CD14-positive monocyte (primary cell): ENCODE measurements around the gene SLC13A4. TPM values are rescaled to one million over a fixed set of nuclear protein-coding genes. Genes with fewer than 3 reads are reported as not detected.

Experiments used
- DNase-seq, 3 donors: peaks; one replicate each; pipeline ENCODE4 v3.0.0-alpha.2; 2011 to 2022
- H2AFZ ChIP-seq: 2 replicates; pipeline ENCODE4 v1.6.0; 2012; ENCODE audit warnings: mild to moderate bottlenecking, low read depth, low read length, inconsistent platforms; ENCODE audit not compliant: insufficient read depth, poor library complexity, severe bottlenecking
- H3K27ac ChIP-seq, 2 donors: 1 replicate in 1 of 2; 2 replicates in 1 of 2; pipeline ENCODE4 v1.5.1; 2012 to 2013; ENCODE audit warnings: low read length in 2 of 2, control low read depth in 1 of 2, inconsistent platforms in 1 of 2, low read depth in 1 of 2, mild to moderate bottlenecking in 1 of 2
- H3K27me3 ChIP-seq, 2 donors: one replicate each; pipeline versions ENCODE4 v1.6.0 to v1.6.1; 2011 to 2013; ENCODE audit warnings: low read length in 2 of 2; ENCODE audit not compliant: control insufficient read depth in 2 of 2, insufficient read depth in 2 of 2
- H3K36me3 ChIP-seq, 2 donors: replicated peaks in 1 of 2; 1 replicate in 1 of 2; 2 replicates in 1 of 2; pipeline versions ENCODE4 v1.5.1 to v1.6.1; 2012 to 2013; ENCODE audit warnings: low read length in 2 of 2, control low read depth in 1 of 2, inconsistent platforms in 1 of 2, mild to moderate bottlenecking in 1 of 2; ENCODE audit not compliant: insufficient read depth in 2 of 2, control insufficient read depth in 1 of 2
- H3K4me1 ChIP-seq, 2 donors: 1 replicate in 1 of 2; 2 replicates in 1 of 2; pipeline versions ENCODE4 v1.5.1 to v1.6.1; 2012 to 2013; ENCODE audit warnings: low read length in 2 of 2, control low read depth in 1 of 2, inconsistent platforms in 1 of 2, mild to moderate bottlenecking in 1 of 2, moderate library complexity in 1 of 2; ENCODE audit not compliant: insufficient read depth in 2 of 2, control insufficient read depth in 1 of 2
- H3K4me2 ChIP-seq: replicated peaks from 2 replicates; pipeline ENCODE3; 2012; ENCODE audit warnings: low read length, moderate library complexity, mild to moderate bottlenecking; ENCODE audit not compliant: poor library complexity, severe bottlenecking; ENCODE audit errors: extremely low read depth
- H3K4me3 ChIP-seq, 3 experiments: fragments of 200-600 bp in 1 of 3; sonication (generic) in 1 of 3; replicated peaks in 1 of 3; 1 replicate in 2 of 3; 2 replicates in 1 of 3; pipeline ENCODE4 v1.5.1; 2011 to 2013; ENCODE audit warnings: low read length in 3 of 3, mild to moderate bottlenecking in 3 of 3, control low read depth in 2 of 3, low read depth in 2 of 3, inconsistent platforms in 1 of 3, moderate library complexity in 1 of 3
- H3K79me2 ChIP-seq: 2 replicates; pipeline ENCODE4 v1.6.0; 2012; ENCODE audit warnings: mild to moderate bottlenecking, control low read depth, inconsistent platforms, low read length, moderate library complexity; ENCODE audit not compliant: insufficient read depth
- H3K9ac ChIP-seq: 2 replicates; pipeline ENCODE4 v1.6.0; 2017; ENCODE audit warnings: low read length, mild to moderate bottlenecking; ENCODE audit not compliant: insufficient read depth, poor library complexity, severe bottlenecking
- H3K9me3 ChIP-seq, 2 donors: replicated peaks in 1 of 2; 1 replicate in 1 of 2; 2 replicates in 1 of 2; pipeline versions ENCODE4 v1.5.1 to v1.6.1; 2012 to 2013; ENCODE audit warnings: low read length in 2 of 2, control low read depth in 1 of 2; ENCODE audit not compliant: control insufficient read depth in 1 of 2, insufficient read depth in 1 of 2
- H4K20me1 ChIP-seq: 2 replicates; pipeline ENCODE4 v1.6.0; 2012; ENCODE audit warnings: mild to moderate bottlenecking, low read length, control low read depth, moderate library complexity; ENCODE audit not compliant: insufficient read depth
- H3K27ac Mint-ChIP-seq, 7 donors: one replicate each; pipeline ENCODE4 v1.8.0; 2020; ENCODE audit warnings: mild to moderate bottlenecking in 7 of 7, mixed read lengths in 7 of 7, moderate library complexity in 6 of 7, inconsistent platforms in 2 of 7
- H3K27me3 Mint-ChIP-seq, 3 donors: one replicate each; pipeline ENCODE4 v1.8.0; 2021 to 2022; ENCODE audit warnings: low read depth in 3 of 3, mild to moderate bottlenecking in 3 of 3, mixed read lengths in 3 of 3, moderate library complexity in 3 of 3, inconsistent platforms in 1 of 3
- H3K36me3 Mint-ChIP-seq, 2 donors: one replicate each; pipeline ENCODE4 v1.8.0; 2020; ENCODE audit warnings: mixed read lengths in 2 of 2, inconsistent platforms in 1 of 2, mild to moderate bottlenecking in 1 of 2
- H3K4me1 Mint-ChIP-seq: one replicate; pipeline ENCODE4 v1.8.0; 2020; ENCODE audit warnings: mild to moderate bottlenecking, mixed read lengths
- H3K4me3 Mint-ChIP-seq, 2 donors: one replicate each; pipeline ENCODE4 v1.8.0; 2020; ENCODE audit warnings: mild to moderate bottlenecking in 2 of 2, mixed read lengths in 2 of 2, moderate library complexity in 1 of 2
- H3K9me3 Mint-ChIP-seq, 7 donors: one replicate each; pipeline ENCODE4 v1.8.0; 2020 to 2022; ENCODE audit warnings: mixed read lengths in 7 of 7, mild to moderate bottlenecking in 6 of 7, moderate library complexity in 6 of 7, inconsistent platforms in 2 of 7
- WGBS: methylation state at CpG from one replicate; pipeline ENCODE4 v1.1.5; 2013; ENCODE audit warnings: missing lambda C conversion rate; ENCODE audit not compliant: insufficient coverage; 5-methylcytosine and 5-hydroxymethylcytosine counted together
- intact Hi-C, 2 donors: fragments of 100-400 bp; cut with micrococcal nuclease; formaldehyde crosslinking; loops; one replicate each; pipeline versions ENCODE4 v1.15.0 to v1.15.1; 2023
- polyA plus RNA-seq, 3 donors: library from polyadenylated mRNA; depleted of rRNA in 1 of 3; unstranded in 2 of 3; stranded (reverse) in 1 of 3; fragments of 300-500 nt in 2 of 3; fragments of >200 nt in 1 of 3; fragmentation: Illumina TruSeq in 2 of 3; gene quantifications; 1 replicate in 2 of 3; 2 replicates in 1 of 3; pipeline ENCODE4 v1.2.3, GENCODE V29; 2012 to 2021
- TF ChIP-seq, protein P1 (sequence below): fragments of 200-600 bp; IDR thresholded peaks from one replicate; pipeline ENCODE4 v1.8.0; 2022; ENCODE audit warnings: antibody characterized with exemption, mild to moderate bottlenecking

SLC13A4 gene
- polyA plus RNA-seq, 3 donors: not detected

GRCh38 chr7:135692055-135692454 is 35.9 kb downstream of the SLC13A4 start:
- Mint-ChIP-seq H3K27me3 (peaks cover 0 to 1% (median 0%) of the 10 kb centered on the region in 3 donors), H3K9me3 (no peaks in the 10 kb centered on the region), H3K27ac (peak overlapping the region in 2 of 7 donors; percentile 58 to 72), H3K4me1 (peaks cover 8% of the 10 kb centered on the region), H3K36me3 (peaks cover 13 to 15% of the 10 kb centered on the region in 2 donors), H3K4me3 (no peak overlapping the region)
- Histone ChIP-seq H3K9me3 (no peaks in the 10 kb centered on the region), H3K36me3 (no peaks in the 10 kb centered on the region), H2AFZ (no peak overlapping the region), H3K79me2 (no peaks in the 10 kb centered on the region), H3K27ac (no peak overlapping the region), H3K9ac (no peak overlapping the region), H3K4me3 (no peak overlapping the region), H4K20me1 (no peaks in the 10 kb centered on the region), H3K4me1 (no peaks in the 10 kb centered on the region), H3K4me2 (no peak overlapping the region), H3K27me3 (no peaks in the 10 kb centered on the region)
- no CpG with 5 or more reads among the region's 3 CpGs for WGBS
- TF ChIP-seq, protein P1, sequence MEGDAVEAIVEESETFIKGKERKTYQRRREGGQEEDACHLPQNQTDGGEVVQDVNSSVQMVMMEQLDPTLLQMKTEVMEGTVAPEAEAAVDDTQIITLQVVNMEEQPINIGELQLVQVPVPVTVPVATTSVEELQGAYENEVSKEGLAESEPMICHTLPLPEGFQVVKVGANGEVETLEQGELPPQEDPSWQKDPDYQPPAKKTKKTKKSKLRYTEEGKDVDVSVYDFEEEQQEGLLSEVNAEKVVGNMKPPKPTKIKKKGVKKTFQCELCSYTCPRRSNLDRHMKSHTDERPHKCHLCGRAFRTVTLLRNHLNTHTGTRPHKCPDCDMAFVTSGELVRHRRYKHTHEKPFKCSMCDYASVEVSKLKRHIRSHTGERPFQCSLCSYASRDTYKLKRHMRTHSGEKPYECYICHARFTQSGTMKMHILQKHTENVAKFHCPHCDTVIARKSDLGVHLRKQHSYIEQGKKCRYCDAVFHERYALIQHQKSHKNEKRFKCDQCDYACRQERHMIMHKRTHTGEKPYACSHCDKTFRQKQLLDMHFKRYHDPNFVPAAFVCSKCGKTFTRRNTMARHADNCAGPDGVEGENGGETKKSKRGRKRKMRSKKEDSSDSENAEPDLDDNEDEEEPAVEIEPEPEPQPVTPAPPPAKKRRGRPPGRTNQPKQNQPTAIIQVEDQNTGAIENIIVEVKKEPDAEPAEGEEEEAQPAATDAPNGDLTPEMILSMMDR: no peak
- intact Hi-C loops: no loop called here
- no peak for DNase-seq

- DNase-seq: no peak
- Histone ChIP-seq H3K79me2 (no peaks in the 10 kb centered on the region), H3K4me2 (no peak overlapping the region), H3K9ac (no peak overlapping the region), H4K20me1 (no peaks in the 10 kb centered on the region), H3K4me1 (no peaks in the 10 kb centered on the region), H3K27ac (no peak overlapping the region), H3K27me3 (no peaks in the 10 kb centered on the region), H3K4me3 (no peak overlapping the region), H3K36me3 (no peaks in the 10 kb centered on the region), H2AFZ (no peak overlapping the region), H3K9me3 (no peaks in the 10 kb centered on the region)
- Mint-ChIP-seq H3K27me3 (no peaks in the 10 kb centered on the region), H3K36me3 (peaks cover 15 to 20% of the 10 kb centered on the region in 2 donors), H3K4me3 (no peak overlapping the region), H3K4me1 (peaks cover 8% of the 10 kb centered on the region), H3K9me3 (no peaks in the 10 kb centered on the region), H3K27ac (peak overlapping the region in 1 of 7 donors; percentile 33)
- WGBS: 100% methylated on average over 2 of the region's 3 CpGs
- TF ChIP-seq, protein P1: no peak
- intact Hi-C loops: no loop called here
These were observed 37.4 kb downstream of the SLC13A4 start for GRCh38 chr7:135690566-135690965.
